Measurements from ENCODE around the gene SHC4.
"Not testable (repeated sequence)": the region's sequence is repeated elsewhere in the genome, so short reads cannot be mapped to it uniquely, and the experiment has no call there.

SHC4 gene

DNA sequence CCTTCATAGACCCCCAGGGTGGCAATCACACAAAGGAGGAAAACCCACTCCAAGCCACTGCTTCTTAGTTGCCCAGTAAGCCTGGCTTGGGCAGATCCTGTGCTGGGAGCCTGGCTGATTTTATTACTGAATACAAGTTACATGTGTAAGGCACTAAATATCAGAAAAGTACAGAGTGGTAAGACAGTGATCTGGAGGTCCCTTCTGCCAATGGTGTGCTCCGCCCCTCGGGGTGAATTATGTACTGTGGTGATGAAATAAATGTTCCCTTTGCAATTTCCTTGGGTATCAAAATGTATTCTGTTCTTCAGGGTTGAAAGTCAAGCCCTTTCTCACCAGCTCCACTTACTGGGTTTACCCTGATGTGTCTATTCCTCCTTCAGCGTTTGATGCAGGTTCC lies 47.0 kb downstream of the SHC4 start:
- no peak for DNase-seq

DNA sequence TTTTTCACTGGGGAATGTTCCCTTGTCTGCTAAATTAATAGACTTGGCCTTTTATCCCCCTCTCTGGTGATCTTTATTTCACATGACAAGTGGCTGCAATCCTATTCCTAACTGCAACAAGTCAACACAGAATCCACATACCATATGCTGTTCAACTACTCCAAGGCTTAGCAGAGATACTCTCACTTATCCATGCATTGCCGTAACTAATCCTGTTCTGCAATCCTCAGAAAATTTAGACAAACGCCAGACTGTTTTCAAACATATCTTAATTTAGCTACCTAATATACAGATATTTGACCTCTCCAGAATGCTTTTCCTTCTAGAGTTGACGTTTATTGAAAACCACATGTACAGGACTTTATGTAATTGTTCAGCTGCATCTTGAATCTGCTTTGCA lies 47.9 kb downstream of the SHC4 start:
- no peak for DNase-seq

- no peak for DNase-seq
Measured at GRCh38 chr15:48914717-48915116, 49.0 kb downstream of the SHC4 start.

DNA sequence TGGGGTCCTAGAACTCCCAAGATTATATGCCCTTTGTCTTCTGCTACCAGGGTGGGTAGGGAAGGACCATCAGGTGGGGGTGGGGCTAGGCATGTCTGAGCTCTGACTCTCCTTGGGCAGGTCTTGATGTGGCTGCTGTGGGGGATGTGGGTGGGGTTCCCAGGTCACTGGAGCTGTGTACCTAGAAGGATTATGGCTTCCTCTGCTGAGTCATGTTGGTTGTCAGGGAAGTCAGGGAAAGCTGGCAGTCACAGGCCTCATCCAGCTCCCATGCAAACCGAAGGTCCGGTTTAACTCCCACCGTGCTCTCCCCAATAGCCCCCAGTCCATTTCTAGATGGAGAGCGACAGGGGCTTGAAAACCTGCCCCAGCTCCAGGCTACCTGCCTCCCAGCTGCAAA lies 50.6 kb downstream of the SHC4 start:
- DNase-seq, result no peak

DNA sequence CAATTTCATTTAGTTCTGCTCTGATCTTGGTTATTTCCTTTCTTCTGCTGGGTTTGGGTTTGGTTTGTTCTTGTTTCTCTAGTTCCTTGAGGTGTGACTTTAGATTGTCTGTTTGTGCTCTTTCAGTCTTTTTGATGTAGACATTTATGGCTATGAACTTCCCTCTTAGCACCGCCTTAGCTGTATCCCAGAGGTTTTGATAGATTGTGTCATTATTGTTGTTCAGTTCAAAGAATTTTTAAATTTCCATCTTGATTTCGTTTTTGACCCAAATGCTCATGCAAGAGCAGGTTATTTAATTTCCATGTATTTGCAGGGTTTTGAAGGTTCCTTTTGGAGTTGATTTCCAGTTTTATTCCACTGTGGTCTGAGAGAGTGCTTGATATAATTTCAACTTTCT lies 53.2 kb downstream of the SHC4 start:
- DNase-seq, result not testable (repeated sequence)

GRCh38 chr15:48909313-48909712 lies 54.4 kb downstream of the SHC4 start:
- DNase-seq, result not testable (repeated sequence)

GRCh38 chr15:48905847-48906246 lies 57.9 kb downstream of the SHC4 start:
- no peak for DNase-seq

DNA sequence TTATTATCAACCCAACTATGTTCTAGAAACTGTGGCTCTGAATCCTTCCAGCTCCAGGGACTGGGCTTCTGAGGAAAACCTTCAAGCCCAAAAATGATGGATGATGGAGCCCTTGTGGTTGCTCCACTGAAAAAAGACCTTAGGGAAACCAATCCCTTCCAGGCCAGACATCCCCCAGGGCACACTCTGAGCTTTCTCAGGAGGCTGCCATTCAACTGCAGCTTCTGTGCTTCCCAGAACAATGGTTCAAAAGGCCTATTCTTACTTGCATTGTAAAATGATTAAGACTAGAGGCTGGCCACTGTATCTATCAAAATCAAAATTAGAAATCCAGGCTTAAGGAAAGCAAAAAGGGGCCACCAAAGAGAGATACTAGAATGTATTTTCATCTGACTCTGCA lies 58.5 kb downstream of the SHC4 start:
- no peak for DNase-seq

DNA sequence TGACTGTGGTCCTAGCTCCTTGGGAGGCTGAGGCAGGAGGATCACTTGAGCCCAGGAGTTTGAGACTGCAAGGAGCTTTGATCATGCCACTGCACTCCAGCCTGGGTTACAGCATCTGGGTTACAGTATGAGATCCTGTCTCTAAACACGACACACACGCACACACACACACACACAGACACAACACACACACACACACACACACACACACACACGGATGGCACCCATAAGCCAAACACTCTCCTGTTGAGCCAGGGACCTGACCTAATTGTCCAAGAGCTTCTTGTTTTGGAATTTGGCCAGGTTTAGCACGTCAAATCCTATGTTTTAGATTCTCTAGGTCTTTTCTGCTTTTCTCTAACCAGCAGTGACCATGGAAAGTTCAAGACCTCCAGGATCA lies 59.0 kb downstream of the SHC4 start:
- DNase-seq, result no peak

- no peak for DNase-seq
Measured at GRCh38 chr15:48899793-48900192, 63.9 kb downstream of the SHC4 start.

DNA sequence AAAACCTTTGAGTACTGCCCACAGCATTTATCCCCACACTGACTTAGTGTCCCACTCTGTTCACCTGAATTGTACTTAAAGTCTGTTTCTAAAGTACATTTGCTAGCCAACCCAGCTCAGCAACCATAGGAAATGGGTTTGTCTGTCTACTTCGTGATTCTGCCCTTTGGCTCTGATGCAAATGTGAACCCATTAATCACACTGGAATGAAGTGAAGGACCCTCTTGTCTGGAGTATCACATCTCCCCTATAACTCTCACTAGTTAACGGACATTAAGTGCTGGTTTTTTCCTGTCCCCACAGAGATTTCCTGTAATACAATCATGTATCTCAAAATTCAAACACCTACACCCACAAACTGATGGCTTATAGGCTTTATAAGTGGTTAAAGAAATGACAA lies 65.3 kb downstream of the SHC4 start:
- no peak for DNase-seq

GRCh38 chr15:48898032-48898431 lies 65.7 kb downstream of the SHC4 start:
- no peak for DNase-seq

DNA sequence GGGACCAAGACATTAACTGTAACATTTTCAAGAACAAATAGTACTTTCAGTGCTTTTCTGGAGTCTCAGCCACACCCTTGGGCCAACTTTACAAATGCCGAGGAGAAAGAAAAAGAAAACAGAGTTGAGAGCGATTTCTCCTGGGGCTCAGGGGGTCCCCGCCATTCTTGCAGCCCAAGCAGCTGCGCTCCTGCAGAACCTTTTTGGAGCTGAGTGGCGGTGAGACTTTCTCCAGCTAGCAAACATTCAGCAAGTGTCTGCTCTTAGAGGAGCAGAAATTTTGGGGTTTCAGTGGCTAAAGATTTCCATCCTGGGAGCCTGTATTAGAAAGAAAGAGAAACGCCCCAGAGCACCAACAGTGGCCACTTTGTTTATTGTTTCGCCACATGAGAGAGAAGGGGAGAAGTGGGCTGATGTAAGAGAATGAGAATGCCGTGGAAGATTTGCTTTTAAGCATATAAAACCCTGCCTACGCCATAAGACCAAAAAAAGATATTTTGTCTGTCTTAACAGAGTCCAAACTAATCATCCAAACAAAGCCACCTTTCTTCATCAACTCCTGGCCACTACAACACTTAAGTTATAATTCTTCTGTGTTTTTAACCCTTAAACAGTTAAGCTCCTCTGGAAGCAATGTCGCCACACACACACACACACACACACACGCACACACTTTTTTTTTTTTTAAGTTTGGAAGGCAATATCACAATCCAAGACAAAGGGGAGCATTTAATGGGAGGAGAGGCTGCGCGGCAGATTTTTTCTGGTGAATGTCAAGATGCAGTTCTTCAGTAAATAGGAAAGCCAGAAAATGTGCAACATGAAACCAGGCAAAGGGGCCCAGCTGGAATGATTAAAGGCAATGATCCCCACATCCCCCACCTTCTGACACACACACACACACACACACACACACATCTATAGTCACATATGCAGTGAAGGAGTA lies 66.6 kb downstream of the SHC4 start:
- no peak for DNase-seq

- DNase-seq, result no peak
Measured at GRCh38 chr15:48893311-48893710, 70.4 kb downstream of the SHC4 start.

GRCh38 chr15:48891232-48891765 lies 72.4 kb downstream of the SHC4 start:
- no peak for DNase-seq

DNA sequence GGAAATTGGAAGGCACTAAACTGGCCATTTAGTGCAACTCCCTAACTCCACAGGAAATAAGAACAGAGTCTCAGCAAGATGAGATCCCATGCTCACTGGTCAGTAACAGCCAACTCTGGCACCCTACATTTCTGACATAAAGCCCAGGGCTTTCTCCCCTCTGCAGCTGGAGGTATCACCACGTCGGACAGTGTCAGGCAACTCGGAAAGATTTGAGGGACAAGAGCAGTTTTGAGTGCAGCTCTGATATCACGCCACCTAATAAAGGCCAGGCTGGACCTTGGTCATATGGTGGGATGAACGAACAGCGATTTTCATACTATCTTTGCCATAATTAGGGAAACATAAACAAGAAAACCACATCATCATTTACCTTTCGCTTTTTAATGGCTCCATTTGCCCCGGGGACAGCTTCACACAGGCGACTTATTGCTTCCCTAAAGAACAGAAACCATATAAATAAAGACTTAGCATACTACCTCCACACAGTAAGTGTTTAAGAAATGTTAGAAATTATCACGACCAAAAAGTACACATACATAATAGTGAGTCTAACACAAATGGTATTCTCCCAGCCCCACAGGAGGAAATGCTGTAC lies 73.2 kb downstream of the SHC4 start:
- DNase-seq, result no peak

- no peak for DNase-seq
Measured at GRCh38 chr15:48889925-48890324, 73.8 kb downstream of the SHC4 start.

GRCh38 chr15:48888836-48889235 lies 74.9 kb downstream of the SHC4 start:
- no peak for DNase-seq

DNA sequence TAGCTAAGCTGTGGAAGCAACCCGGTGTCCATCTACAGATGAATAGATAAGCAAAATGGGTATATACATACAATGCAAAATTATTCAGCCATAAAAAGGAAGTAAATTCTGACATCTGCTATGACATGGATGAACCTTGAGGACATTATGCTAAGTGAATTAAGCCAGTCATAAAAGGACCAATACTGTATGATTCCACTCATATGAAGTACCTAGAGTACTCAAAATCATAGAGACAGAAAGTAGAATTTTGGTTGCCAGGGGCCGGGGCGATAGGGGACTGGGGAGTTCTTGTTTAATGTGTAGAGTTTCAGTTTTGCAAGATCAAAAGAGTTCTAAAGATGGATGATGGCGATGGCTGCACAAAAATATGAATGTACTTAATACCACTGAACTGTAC lies 75.5 kb downstream of the SHC4 start:
- no peak for DNase-seq

DNA sequence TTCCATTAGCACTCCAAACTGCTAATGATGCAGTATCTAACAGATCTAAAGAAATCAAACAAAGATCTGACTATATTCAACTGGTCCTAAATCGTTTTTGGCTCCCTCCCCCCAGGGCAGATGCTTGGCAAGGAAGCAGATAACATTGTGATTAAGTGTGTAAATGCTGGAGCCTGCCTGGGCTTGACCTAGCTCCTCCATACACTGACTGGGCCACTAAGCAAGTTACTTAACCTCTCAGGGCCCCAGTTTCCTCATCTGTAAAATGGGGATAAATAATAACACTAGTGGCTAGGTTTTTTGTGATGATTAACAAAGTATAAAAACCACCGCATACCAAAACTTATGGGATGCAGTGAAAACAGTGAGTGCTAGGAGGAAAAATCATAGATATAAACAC lies 76.6 kb downstream of the SHC4 start:
- DNase-seq, result no peak

DNA sequence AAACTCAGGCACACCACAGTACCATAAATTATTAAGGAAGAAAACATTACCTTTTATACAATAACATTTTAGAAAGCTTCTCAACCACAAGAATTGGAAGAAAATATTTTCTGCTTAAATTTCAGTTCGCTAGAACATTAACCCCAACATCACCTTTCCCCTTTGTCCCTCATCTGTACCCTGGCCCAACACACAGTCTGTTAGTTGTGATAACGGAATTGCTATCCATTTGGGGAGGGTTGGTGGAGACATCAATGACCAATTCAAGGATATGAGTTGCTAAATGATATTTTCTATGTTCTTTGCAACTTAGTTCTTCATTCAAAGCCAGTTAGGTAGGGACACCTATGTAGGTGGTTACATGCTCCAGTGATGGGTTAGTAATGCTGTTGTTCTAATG lies 80.0 kb downstream of the SHC4 start:
- DNase-seq, result no peak

DNA sequence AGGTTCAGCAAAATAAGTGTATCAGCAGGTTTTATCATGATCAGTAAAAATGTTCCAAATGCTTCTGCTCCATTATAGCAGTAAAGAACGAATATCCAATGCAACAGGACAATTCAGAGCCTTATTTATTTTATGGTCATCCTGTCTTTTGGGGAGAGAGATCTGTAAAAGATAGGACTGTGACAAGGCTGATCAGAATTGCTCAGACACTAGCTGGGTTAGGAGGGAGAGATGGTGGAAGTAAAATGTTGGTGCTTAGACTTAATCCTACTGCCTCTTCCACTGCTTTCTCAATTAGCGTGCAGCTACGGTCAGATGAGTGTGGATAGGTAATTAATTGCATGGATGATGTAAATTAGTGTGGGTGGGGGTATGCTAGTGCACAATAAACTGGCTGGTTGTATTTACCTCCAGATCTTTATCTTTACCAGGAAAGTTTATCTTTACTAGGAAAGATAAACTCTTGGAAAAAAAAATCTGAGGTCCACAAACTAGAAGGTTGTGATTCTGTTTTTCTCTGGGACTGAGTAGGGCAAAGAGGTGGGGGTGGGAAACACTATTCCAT lies 83.6 kb downstream of the SHC4 start:
- no peak for DNase-seq

- peak; percentile 84 for DNase-seq
Measured at GRCh38 chr15:48877630-48878595, 85.8 kb downstream of the SHC4 start, which contains the start of gene EID1. Gene EID1, plus strand, starts transcription at chr15:48878134. Its CDS starts 43 bp downstream, at chr15:48878177.
